ENCODE data around the gene PDK3. TPM values are rescaled to one million over a fixed set of nuclear protein-coding genes. Genes with fewer than 3 reads are reported as not detected.

Gene PDK3
- total RNA-seq, 3 donors from 2014 or later: 12.5 to 13.3 (median 12.6) TPM

- DNase-seq: no peak
- H3K4me3 Mint-ChIP-seq: no peak overlapping the region
- peaks cover 36% of the 10 kb centered on the region for H3K4me1 Mint-ChIP-seq (ENCODE audit: low read depth)
- no peak for ATAC-seq
- H3K9me3 Mint-ChIP-seq: no peaks in the 10 kb centered on the region
- peaks cover 3% of the 10 kb centered on the region for H3K36me3 Mint-ChIP-seq (ENCODE audit: insufficient read depth)
- no peaks in the 10 kb centered on the region for H3K27me3 Mint-ChIP-seq (ENCODE audit: low read depth)
These were observed 28.9 kb downstream of the PDK3 start for GRCh38 chrX:24493740-24494581.

GRCh38 chrX:24494647-24495075, 29.6 kb downstream of the PDK3 start:
- peaks cover 3% of the 10 kb centered on the region for H3K36me3 Mint-ChIP-seq (ENCODE audit: insufficient read depth)
- DNase-seq (no peak), ATAC-seq (no peak)
- H3K27me3 Mint-ChIP-seq (ENCODE audit: low read depth): no peaks in the 10 kb centered on the region
- no peak overlapping the region for H3K4me3 Mint-ChIP-seq
- H3K9me3 Mint-ChIP-seq: no peaks in the 10 kb centered on the region
- peaks cover 36% of the 10 kb centered on the region for H3K4me1 Mint-ChIP-seq (ENCODE audit: low read depth)

GRCh38 chrX:24495700-24496099, 30.6 kb downstream of the PDK3 start:
- H3K4me3 Mint-ChIP-seq: no peak overlapping the region
- H3K27me3 Mint-ChIP-seq (ENCODE audit: low read depth): no peaks in the 10 kb centered on the region
- no peaks in the 10 kb centered on the region for H3K9me3 Mint-ChIP-seq
- peaks cover 36% of the 10 kb centered on the region for H3K4me1 Mint-ChIP-seq (ENCODE audit: low read depth)
- H3K36me3 Mint-ChIP-seq (ENCODE audit: insufficient read depth): peaks cover 6% of the 10 kb centered on the region
- ATAC-seq (no peak), DNase-seq (no peak)

- Mint-ChIP-seq H3K4me1 (ENCODE audit: low read depth) (peaks cover 32% of the 10 kb centered on the region), H3K4me3 (peak overlapping the region; percentile 37), H3K9me3 (no peaks in the 10 kb centered on the region), H3K36me3 (ENCODE audit: insufficient read depth) (peaks cover 11% of the 10 kb centered on the region), H3K27me3 (ENCODE audit: low read depth) (no peaks in the 10 kb centered on the region)
- ATAC-seq (peak; percentile 37 to 40), DNase-seq (no peak)
These were observed 33.1 kb downstream of the PDK3 start for GRCh38 chrX:24498181-24498580.

- Mint-ChIP-seq H3K4me1 (ENCODE audit: low read depth) (peaks cover 24% of the 10 kb centered on the region), H3K4me3 (peak overlapping the region; percentile 37), H3K36me3 (ENCODE audit: insufficient read depth) (peaks cover 11% of the 10 kb centered on the region), H3K27me3 (ENCODE audit: low read depth) (no peaks in the 10 kb centered on the region), H3K9me3 (no peaks in the 10 kb centered on the region)
- no peak for DNase-seq
- ATAC-seq: peak; percentile 63 to 90
These were observed 33.9 kb downstream of the PDK3 start for GRCh38 chrX:24498975-24499374.

GRCh38 chrX:24506082-24506481, 41.0 kb downstream of the PDK3 start:
- Mint-ChIP-seq H3K36me3 (ENCODE audit: insufficient read depth) (peaks cover 26% of the 10 kb centered on the region), H3K27me3 (ENCODE audit: low read depth) (no peaks in the 10 kb centered on the region), H3K4me1 (ENCODE audit: low read depth) (peaks cover 4% of the 10 kb centered on the region), H3K4me3 (no peak overlapping the region), H3K9me3 (no peaks in the 10 kb centered on the region)
- DNase-seq (no peak), ATAC-seq (peak; percentile 69 to 83)

- peak in 1 of 2 donors; percentile 30 for ATAC-seq
- peaks cover 27% of the 10 kb centered on the region for H3K36me3 Mint-ChIP-seq (ENCODE audit: insufficient read depth)
- no peaks in the 10 kb centered on the region for H3K27me3 Mint-ChIP-seq (ENCODE audit: low read depth)
- H3K9me3 Mint-ChIP-seq: no peaks in the 10 kb centered on the region
- H3K4me3 Mint-ChIP-seq: no peak overlapping the region
- H3K4me1 Mint-ChIP-seq (ENCODE audit: low read depth): peaks cover 6% of the 10 kb centered on the region
- no peak for DNase-seq
These were observed 43.3 kb downstream of the PDK3 start for GRCh38 chrX:24508375-24508774.

GRCh38 chrX:24513416-24513815, 48.3 kb downstream of the PDK3 start:
- Mint-ChIP-seq H3K9me3 (no peaks in the 10 kb centered on the region), H3K4me3 (no peak overlapping the region), H3K4me1 (ENCODE audit: low read depth) (peaks cover 8% of the 10 kb centered on the region), H3K36me3 (ENCODE audit: insufficient read depth) (peaks cover 14% of the 10 kb centered on the region), H3K27me3 (ENCODE audit: low read depth) (no peaks in the 10 kb centered on the region)
- DNase-seq: no peak
- peak; percentile 77 to 97 for ATAC-seq

GRCh38 chrX:24515447-24515846, 50.4 kb downstream of the PDK3 start:
- Mint-ChIP-seq H3K36me3 (ENCODE audit: insufficient read depth) (peaks cover 7% of the 10 kb centered on the region), H3K9me3 (no peaks in the 10 kb centered on the region), H3K27me3 (ENCODE audit: low read depth) (no peaks in the 10 kb centered on the region), H3K4me3 (no peak overlapping the region), H3K4me1 (ENCODE audit: low read depth) (peaks cover 8% of the 10 kb centered on the region)
- ATAC-seq: no peak
- DNase-seq: no peak

GRCh38 chrX:24520472-24520871, 55.4 kb downstream of the PDK3 start:
- DNase-seq (no peak), ATAC-seq (no peak)
- H3K4me3 Mint-ChIP-seq: no peak overlapping the region
- H3K4me1 Mint-ChIP-seq (ENCODE audit: low read depth): no peaks in the 10 kb centered on the region
- peaks cover 3% of the 10 kb centered on the region for H3K36me3 Mint-ChIP-seq (ENCODE audit: insufficient read depth)
- H3K27me3 Mint-ChIP-seq (ENCODE audit: low read depth): no peaks in the 10 kb centered on the region
- H3K9me3 Mint-ChIP-seq: no peaks in the 10 kb centered on the region

- DNase-seq (no peak), ATAC-seq (no peak)
- Mint-ChIP-seq H3K27me3 (ENCODE audit: low read depth) (no peaks in the 10 kb centered on the region), H3K4me3 (no peak overlapping the region), H3K4me1 (ENCODE audit: low read depth) (no peaks in the 10 kb centered on the region), H3K9me3 (no peaks in the 10 kb centered on the region), H3K36me3 (ENCODE audit: insufficient read depth) (peaks cover 5% of the 10 kb centered on the region)
These were observed 60.4 kb downstream of the PDK3 start for GRCh38 chrX:24525455-24525854.

GRCh38 chrX:24526616-24527015, 61.5 kb downstream of the PDK3 start:
- Mint-ChIP-seq H3K27me3 (ENCODE audit: low read depth) (no peaks in the 10 kb centered on the region), H3K9me3 (no peaks in the 10 kb centered on the region), H3K4me3 (no peak overlapping the region), H3K4me1 (ENCODE audit: low read depth) (no peaks in the 10 kb centered on the region), H3K36me3 (ENCODE audit: insufficient read depth) (peaks cover 7% of the 10 kb centered on the region)
- DNase-seq (no peak), ATAC-seq (no peak)

GRCh38 chrX:24528605-24529004, 63.5 kb downstream of the PDK3 start:
- Mint-ChIP-seq H3K9me3 (no peaks in the 10 kb centered on the region), H3K4me3 (no peak overlapping the region), H3K36me3 (ENCODE audit: insufficient read depth) (peaks cover 4% of the 10 kb centered on the region), H3K27me3 (ENCODE audit: low read depth) (no peaks in the 10 kb centered on the region), H3K4me1 (ENCODE audit: low read depth) (no peaks in the 10 kb centered on the region)
- ATAC-seq: no peak
- no peak for DNase-seq

- ATAC-seq (no peak), DNase-seq (no peak)
- Mint-ChIP-seq H3K36me3 (ENCODE audit: insufficient read depth) (peaks cover 16% of the 10 kb centered on the region), H3K4me3 (no peak overlapping the region), H3K27me3 (ENCODE audit: low read depth) (no peaks in the 10 kb centered on the region), H3K9me3 (no peaks in the 10 kb centered on the region), H3K4me1 (ENCODE audit: low read depth) (no peaks in the 10 kb centered on the region)
These were observed 71.5 kb downstream of the PDK3 start for GRCh38 chrX:24536551-24536950.

- no peak overlapping the region for H3K4me3 Mint-ChIP-seq
- ATAC-seq (no peak), DNase-seq (no peak)
- H3K9me3 Mint-ChIP-seq: no peaks in the 10 kb centered on the region
- H3K36me3 Mint-ChIP-seq (ENCODE audit: insufficient read depth): peaks cover 19% of the 10 kb centered on the region
- no peaks in the 10 kb centered on the region for H3K27me3 Mint-ChIP-seq (ENCODE audit: low read depth)
- H3K4me1 Mint-ChIP-seq (ENCODE audit: low read depth): no peaks in the 10 kb centered on the region
These were observed 77.7 kb downstream of the PDK3 start for GRCh38 chrX:24542756-24543155.

Data from activated T-cell treated with anti-CD3 and anti-CD28 coated beads, Interleukin-2, amount 50 U/mL, for 4 hours (primary cell).